NB4 (cell line): Measurements from ENCODE around the gene GALNT2.

Experiments
- CTCF ChIP-seq: IDR thresholded peaks from one replicate; pipeline ENCODE4 v1.5.1; 2012; ENCODE audit warnings: low read depth, low read length
- POLR2A ChIP-seq: IDR thresholded peaks from 2 replicates; pipeline ENCODE4 v1.6.1; 2011; ENCODE audit warnings: mild to moderate bottlenecking; ENCODE audit not compliant: insufficient read length; ENCODE audit errors: extremely low read depth

GRCh38 chr1:230065571-230065970 is 1.5 kb upstream of the GALNT2 start:
- TF ChIP-seq CTCF (no peak), POLR2A (no peak)
